ENCODE data around the gene MAP1LC3B.
"Not testable (repeated sequence)": the region's sequence is repeated elsewhere in the genome, so short reads cannot be mapped to it uniquely, and the experiment has no call there.

Gene MAP1LC3B

DNA sequence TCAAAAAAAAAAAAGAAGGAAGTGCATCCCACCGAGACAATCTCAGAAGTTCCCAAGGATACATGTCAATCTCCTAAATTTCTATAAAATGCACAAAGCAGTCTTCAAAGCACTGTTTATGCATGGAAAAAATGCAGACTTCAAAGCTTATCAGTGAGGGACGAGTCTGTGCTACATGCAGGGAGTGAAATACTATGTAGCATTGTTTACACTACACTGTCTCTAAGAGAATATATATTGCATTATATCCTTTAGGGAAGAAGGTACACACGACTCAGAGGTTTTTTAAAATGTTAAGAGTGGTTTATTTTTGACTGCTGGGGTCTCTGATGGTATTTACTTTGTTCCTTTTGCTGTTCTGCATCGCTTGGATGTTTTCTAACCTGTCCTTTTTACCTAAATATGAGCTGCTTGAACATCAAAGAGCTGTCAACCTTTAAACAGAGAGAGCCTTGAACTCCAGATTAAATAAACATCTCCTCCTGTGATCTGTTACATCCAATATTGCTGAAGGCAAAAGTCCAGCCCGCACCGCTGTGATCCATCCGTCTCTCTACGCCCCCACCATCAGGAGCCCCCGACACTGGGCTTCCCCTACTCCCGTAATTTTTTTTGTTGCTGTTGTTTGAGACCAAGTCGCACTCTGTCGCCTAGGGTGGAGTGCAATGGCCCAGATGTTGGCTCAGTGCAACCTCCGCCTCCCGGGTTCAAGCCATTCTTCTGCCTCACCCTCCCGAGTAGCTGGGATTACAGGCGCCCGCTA is 9.9 kb upstream of the MAP1LC3B start:
- TF ChIP-seq, protein P1, sequence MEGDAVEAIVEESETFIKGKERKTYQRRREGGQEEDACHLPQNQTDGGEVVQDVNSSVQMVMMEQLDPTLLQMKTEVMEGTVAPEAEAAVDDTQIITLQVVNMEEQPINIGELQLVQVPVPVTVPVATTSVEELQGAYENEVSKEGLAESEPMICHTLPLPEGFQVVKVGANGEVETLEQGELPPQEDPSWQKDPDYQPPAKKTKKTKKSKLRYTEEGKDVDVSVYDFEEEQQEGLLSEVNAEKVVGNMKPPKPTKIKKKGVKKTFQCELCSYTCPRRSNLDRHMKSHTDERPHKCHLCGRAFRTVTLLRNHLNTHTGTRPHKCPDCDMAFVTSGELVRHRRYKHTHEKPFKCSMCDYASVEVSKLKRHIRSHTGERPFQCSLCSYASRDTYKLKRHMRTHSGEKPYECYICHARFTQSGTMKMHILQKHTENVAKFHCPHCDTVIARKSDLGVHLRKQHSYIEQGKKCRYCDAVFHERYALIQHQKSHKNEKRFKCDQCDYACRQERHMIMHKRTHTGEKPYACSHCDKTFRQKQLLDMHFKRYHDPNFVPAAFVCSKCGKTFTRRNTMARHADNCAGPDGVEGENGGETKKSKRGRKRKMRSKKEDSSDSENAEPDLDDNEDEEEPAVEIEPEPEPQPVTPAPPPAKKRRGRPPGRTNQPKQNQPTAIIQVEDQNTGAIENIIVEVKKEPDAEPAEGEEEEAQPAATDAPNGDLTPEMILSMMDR (IDR thresholded peaks at IDR 0.05; ENCODE audit: insufficient read depth, low read depth, low read length, missing control alignments): no peak
- DNase-seq (ENCODE audit: low read depth): no peak
- H3K4me3 ChIP-seq (ENCODE audit: low read depth, low read length): peak overlapping the region; percentile 82

- TF ChIP-seq, protein P1 (IDR thresholded peaks at IDR 0.05; ENCODE audit: insufficient read depth, low read depth, low read length, missing control alignments): no peak
- DNase-seq (ENCODE audit: low read depth): peak; percentile 96
- peak within 1 kb of the TSS; percentile 82 for H3K4me3 ChIP-seq (ENCODE audit: low read depth, low read length)
Measured at GRCh38 chr16:87383505-87384161, 8.5 kb upstream of the MAP1LC3B start, which contains the start of gene FBXO31. TSS of gene FBXO31 (minus strand) at chr16:87383776. CDS start at chr16:87383744, 32 bp downstream.

DNA sequence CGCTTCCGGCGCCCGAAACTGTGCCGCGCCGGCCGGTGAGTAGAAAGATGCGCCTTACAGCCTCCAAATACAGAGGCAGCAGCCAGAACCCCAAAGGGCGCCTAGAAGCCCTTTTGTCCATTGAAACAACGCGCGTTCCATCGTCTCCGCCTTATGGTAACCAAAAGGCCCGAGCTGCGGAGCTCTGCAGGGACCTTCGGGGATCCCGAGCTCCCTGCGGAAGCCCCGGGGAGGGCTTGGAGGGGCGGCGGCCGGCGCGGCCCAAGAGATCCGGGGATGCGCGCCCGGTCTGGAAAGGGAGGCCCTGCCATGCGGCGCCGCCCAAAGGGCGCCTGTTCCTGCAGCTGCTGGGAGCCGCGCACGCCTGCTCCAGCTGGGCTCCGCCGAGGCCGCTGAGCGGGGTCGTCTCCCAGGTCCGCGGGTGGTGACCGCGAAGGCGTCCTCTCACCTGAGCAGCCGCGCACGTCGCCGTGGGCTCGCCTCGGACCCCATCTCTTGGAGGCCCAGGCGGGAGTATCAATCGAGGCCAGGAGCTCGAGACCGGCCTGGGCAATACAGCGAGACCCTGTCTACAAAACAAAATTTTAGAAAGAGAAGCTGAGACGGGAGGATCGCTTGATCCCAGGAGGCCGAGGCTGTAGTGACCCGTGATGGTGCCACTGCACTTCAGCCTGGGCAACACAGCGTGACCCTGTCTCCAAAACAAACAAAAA is 7.8 kb upstream of the MAP1LC3B start:
- no peak for DNase-seq (ENCODE audit: low read depth)
- TF ChIP-seq, protein P1 (IDR thresholded peaks at IDR 0.05; ENCODE audit: insufficient read depth, low read depth, low read length, missing control alignments): no peak

DNA sequence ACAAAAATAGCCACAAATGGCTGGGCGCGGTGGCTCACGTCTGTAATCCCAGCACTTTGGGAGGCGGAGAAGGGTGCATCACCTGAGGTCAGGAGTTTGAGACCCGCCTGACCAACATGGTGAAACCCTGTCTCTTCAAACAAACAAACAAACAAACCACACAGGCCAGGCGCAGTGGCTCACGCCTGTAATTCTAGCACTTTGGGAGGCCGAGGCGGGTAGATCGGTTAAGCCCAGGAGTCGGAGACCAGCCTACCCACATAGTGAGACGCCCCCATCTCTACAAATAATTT is 7.3 kb upstream of the MAP1LC3B start:
- not testable (repeated sequence) for DNase-seq (ENCODE audit: low read depth)
- H3K4me3 ChIP-seq (ENCODE audit: low read depth, low read length): peak overlapping the region; percentile 52

More for the DNA sequence above, 7.8 kb upstream of the MAP1LC3B start:
- H3K4me3 ChIP-seq (ENCODE audit: low read depth, low read length): peak overlapping the region; percentile 52

DNA sequence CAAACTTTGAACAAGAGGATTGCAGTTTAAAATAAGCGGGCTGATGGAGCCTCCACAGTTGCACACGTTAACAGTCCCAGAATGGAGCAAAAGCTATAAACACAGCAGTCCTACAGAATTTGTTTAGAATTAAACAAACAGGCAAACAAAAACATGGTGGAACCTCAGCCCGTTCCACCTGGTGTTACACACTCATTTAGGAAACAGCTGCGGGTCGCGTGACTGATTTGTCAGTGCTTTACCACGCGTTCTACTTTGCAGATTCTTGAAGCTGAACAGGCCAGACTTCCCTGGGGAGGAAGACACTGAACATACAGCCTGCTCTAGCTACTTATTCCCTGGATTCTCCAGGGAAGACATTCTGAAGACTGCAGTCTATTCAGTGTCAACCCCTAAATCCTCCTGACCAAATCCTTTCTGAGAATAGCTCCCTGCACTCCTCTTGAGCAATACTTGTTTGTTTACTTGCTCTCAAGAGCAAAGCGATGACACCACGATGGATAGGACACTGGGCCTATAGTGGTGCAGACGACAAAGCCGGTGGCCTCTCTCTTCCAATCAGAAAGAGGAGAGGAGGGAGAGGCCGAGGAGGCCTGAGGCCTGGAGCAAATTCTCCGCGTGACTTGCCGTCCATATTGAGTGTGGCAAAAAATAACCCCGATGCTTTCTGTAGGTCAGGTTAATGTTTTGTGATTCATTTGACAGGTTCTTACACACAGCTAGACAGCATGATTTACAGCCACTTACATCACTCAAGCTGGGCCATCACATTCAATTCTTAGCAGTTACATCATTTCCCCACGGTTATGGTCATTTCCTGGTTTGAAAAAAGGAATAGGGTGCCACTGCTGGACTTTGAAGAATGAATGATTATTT is 4.0 kb upstream of the MAP1LC3B start:
- peak overlapping the region; percentile 40 for H3K4me3 ChIP-seq (ENCODE audit: low read depth, low read length)
- peak; percentile 98 for DNase-seq (ENCODE audit: low read depth)
- TF ChIP-seq, protein P1 (IDR thresholded peaks at IDR 0.05; ENCODE audit: insufficient read depth, low read depth, low read length, missing control alignments): no peak

DNA sequence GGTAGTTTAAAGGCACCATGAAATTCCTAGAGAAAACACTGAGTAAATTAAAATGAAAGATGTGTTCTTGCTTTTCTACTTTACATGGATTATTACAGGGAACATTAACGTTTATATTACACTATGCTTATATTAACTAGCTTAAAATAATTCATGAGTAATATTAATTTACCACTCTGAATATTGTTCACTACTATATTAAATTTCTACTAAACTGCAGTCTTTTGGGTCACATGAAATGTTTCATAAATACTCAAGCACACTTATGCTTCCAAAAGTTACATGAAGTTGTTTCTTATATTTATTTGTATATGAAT is 3.4 kb upstream of the MAP1LC3B start:
- DNase-seq (ENCODE audit: low read depth): no peak
- peak overlapping the region; percentile 40 for H3K4me3 ChIP-seq (ENCODE audit: low read depth, low read length)
- TF ChIP-seq, protein P1 (IDR thresholded peaks at IDR 0.05; ENCODE audit: insufficient read depth, low read depth, low read length, missing control alignments): no peak
